ENCODE data around the gene SGO2.

SGO2 gene

DNA sequence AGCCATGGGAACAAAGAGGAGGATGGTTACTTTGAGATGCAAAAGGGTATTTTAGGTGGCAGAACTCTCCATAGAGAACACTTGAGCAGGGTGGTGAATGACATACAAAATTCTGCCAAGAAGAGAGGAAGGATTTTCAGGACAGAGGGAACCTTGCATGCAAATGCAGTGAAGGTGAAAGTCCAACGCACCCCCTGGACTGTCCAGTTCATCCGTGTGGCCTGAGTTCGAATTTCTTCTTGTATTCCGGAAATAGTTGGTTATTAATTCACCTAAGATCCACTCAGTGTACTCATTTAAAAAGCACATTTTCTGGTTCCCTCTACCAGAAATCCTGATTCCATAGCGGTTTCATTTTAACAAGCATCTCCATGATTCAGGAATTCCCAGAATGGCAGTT is 65.3 kb downstream of the SGO2 start:
- Histone ChIP-seq H3K4me1 (ENCODE audit: control insufficient read depth, insufficient read depth, low read length) (peaks cover 3% of the 10 kb centered on the region; the same call in 1 of the 2 replicates), H3K27ac (ENCODE audit: extremely low read depth, low read depth, low read length) (no peak overlapping the region), H3K4me3 (ENCODE audit: low read depth, low read length) (no peak overlapping the region), H3K36me3 (ENCODE audit: control insufficient read depth in 2 of 2, insufficient read depth in 1 of 2, low read length in 2 of 2) (no peaks in the 10 kb centered on the region), H3K9me3 (ENCODE audit: control insufficient read depth, insufficient read depth, low read depth, low read length) (no peaks in the 10 kb centered on the region)
- no peak for TF ChIP-seq ZNF600 (tag by site-specific recombination; IDR thresholded peaks at IDR 0.05)
- TF ChIP-seq ZNF501 (tag by site-specific recombination; IDR thresholded peaks at IDR 0.05): no peak
- TF ChIP-seq ZNF140 (tag by site-specific recombination; IDR thresholded peaks at IDR 0.05): no peak
- no peak for TF ChIP-seq BCL11B (tag by site-specific recombination; IDR thresholded peaks at IDR 0.05; ENCODE audit: low read depth)
- TF ChIP-seq ZNF324 (tag by site-specific recombination; IDR thresholded peaks at IDR 0.05): no peak
- TF ChIP-seq ZNF513 (tag by site-specific recombination; IDR thresholded peaks at IDR 0.05): no peak
- TF ChIP-seq GLIS1 (tag by site-specific recombination; IDR thresholded peaks at IDR 0.05): no peak
- no peak for TF ChIP-seq ZNF112 (tag by site-specific recombination; IDR thresholded peaks at IDR 0.05)
- no peak for TF ChIP-seq TCF7L2 (IDR thresholded peaks at IDR 0.05; ENCODE audit: borderline replicate concordance, low read depth, low read length)
- no peak for TF ChIP-seq GLIS2 (tag by site-specific recombination; IDR thresholded peaks at IDR 0.05)
- ChIA-PET CTCF (no interaction called here), POLR2A (no interaction called here)

DNA sequence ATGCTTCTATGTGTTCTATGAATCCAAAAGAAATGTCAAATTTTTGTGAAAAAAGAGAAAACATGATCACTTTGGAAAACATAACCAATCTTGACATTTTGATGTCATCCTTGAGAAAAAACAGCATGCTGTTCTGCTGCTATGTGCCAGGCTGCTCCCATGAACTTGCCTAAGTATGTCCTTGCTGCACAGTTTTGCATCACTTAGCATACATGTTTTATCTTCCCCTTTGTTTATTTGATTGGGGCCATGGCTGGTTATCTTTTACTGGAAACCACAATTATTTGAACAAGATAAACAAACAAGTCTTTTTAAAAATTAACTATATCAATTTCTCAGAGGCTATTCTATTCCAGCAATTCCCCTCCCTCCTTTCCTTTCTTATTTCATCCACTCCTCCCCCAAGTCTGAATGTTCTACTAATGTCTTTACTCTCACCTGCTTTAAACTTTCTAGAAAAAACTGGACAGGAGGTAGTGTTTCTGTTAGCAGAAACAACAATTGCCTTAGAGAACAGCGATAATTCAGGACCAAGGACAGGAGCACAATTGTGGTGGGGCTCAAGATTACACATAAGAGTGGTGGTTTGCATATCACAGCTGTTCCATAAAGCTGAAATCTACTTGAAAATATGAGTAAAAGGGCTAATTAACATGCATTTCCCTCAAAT is 66.5 kb downstream of the SGO2 start:
- no peak overlapping the region for H3K4me3 ChIP-seq (ENCODE audit: low read depth, low read length)
- no peaks in the 10 kb centered on the region for H3K9me3 ChIP-seq (ENCODE audit: control insufficient read depth, insufficient read depth, low read depth, low read length)
- TF ChIP-seq ZNF341 (tag by site-specific recombination; IDR thresholded peaks at IDR 0.05; ENCODE audit: low read depth): peak; percentile 50
- TF ChIP-seq, protein P1, sequence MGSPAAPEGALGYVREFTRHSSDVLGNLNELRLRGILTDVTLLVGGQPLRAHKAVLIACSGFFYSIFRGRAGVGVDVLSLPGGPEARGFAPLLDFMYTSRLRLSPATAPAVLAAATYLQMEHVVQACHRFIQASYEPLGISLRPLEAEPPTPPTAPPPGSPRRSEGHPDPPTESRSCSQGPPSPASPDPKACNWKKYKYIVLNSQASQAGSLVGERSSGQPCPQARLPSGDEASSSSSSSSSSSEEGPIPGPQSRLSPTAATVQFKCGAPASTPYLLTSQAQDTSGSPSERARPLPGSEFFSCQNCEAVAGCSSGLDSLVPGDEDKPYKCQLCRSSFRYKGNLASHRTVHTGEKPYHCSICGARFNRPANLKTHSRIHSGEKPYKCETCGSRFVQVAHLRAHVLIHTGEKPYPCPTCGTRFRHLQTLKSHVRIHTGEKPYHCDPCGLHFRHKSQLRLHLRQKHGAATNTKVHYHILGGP (tag by site-specific recombination; IDR thresholded peaks at IDR 0.05): 0 out of 2 replicates have a peak, but pooled peaks have one; percentile 26
- peak; percentile 93 for TF ChIP-seq REST (tag by site-specific recombination; IDR thresholded peaks at IDR 0.05)
- no peak for TF ChIP-seq KLF1 (tag by site-specific recombination; IDR thresholded peaks at IDR 0.05)
- H3K36me3 ChIP-seq (ENCODE audit: control insufficient read depth in 2 of 2, insufficient read depth in 1 of 2, low read length in 2 of 2): no peaks in the 10 kb centered on the region
- peaks cover 3% of the 10 kb centered on the region; the same call in 1 of the 2 replicates for H3K4me1 ChIP-seq (ENCODE audit: control insufficient read depth, insufficient read depth, low read length)
- POLR2A ChIA-PET: interaction anchor here (0.5 kb wide), 1 partner anchor 270 kb away, joined by 3 read pairs; no protein-coding TSS in a partner anchor
- CTCF ChIA-PET: interaction anchor here (0.9 kb wide), 1 partner anchor 16 kb away, joined by 6 read pairs; no protein-coding TSS in a partner anchor
- no peak overlapping the region for H3K27ac ChIP-seq (ENCODE audit: extremely low read depth, low read depth, low read length)

DNA sequence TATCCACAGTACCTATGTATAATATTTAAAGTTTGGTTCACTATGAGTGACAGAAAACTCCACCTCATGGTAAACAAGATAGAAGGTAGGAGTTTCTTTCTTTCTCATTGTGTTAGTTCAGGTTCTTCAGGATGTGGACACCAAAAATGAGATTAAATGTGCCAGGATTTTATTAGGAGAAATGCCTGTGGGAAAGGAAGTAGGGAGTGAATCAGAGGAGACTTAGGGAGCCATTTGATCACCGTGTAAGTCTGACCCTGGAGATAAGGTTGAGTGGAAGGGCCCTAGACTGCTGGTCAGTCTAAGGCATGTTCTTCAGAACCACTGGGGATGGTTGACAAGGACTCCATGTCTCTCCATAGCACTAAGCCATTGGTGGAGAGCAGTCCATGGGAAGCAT is 67.9 kb downstream of the SGO2 start:
- ChIA-PET POLR2A (no interaction called here), CTCF (no interaction called here)
- Histone ChIP-seq H3K36me3 (ENCODE audit: control insufficient read depth in 2 of 2, insufficient read depth in 1 of 2, low read length in 2 of 2) (no peaks in the 10 kb centered on the region), H3K27ac (ENCODE audit: extremely low read depth, low read depth, low read length) (no peak overlapping the region), H3K9me3 (ENCODE audit: control insufficient read depth, insufficient read depth, low read depth, low read length) (no peaks in the 10 kb centered on the region), H3K4me3 (ENCODE audit: low read depth, low read length) (no peak overlapping the region), H3K4me1 (ENCODE audit: control insufficient read depth, insufficient read depth, low read length) (peaks cover 3% of the 10 kb centered on the region; the same call in 1 of the 2 replicates)
- TF ChIP-seq ZFP3 (tag by site-specific recombination; IDR thresholded peaks at IDR 0.05; ENCODE audit: low read depth) (no peak), ZNF580 (tag by site-specific recombination; IDR thresholded peaks at IDR 0.05) (no peak), ZNF645 (tag by site-specific recombination; IDR thresholded peaks at IDR 0.05) (no peak), ZNF394 (tag by site-specific recombination; IDR thresholded peaks at IDR 0.05; ENCODE audit: borderline replicate concordance) (no peak), SCRT1 (tag by site-specific recombination; IDR thresholded peaks at IDR 0.05; ENCODE audit: borderline replicate concordance) (no peak), ZNF660 (tag by site-specific recombination; IDR thresholded peaks at IDR 0.05) (no peak), ZNF473 (tag by site-specific recombination; IDR thresholded peaks at IDR 0.05) (no peak), ZFP69B (tag by site-specific recombination; IDR thresholded peaks at IDR 0.05) (no peak), ZNF549 (tag by site-specific recombination; IDR thresholded peaks at IDR 0.05) (no peak)
